ENCODE data around the gene ARHGAP31. TPM values are rescaled to one million over a fixed set of nuclear protein-coding genes. Genes with fewer than 3 reads are reported as not detected.
A peak's percentile ranks its signal among the peaks of the same experiment; 100 is the strongest.

The ARHGAP31 gene, protein sequence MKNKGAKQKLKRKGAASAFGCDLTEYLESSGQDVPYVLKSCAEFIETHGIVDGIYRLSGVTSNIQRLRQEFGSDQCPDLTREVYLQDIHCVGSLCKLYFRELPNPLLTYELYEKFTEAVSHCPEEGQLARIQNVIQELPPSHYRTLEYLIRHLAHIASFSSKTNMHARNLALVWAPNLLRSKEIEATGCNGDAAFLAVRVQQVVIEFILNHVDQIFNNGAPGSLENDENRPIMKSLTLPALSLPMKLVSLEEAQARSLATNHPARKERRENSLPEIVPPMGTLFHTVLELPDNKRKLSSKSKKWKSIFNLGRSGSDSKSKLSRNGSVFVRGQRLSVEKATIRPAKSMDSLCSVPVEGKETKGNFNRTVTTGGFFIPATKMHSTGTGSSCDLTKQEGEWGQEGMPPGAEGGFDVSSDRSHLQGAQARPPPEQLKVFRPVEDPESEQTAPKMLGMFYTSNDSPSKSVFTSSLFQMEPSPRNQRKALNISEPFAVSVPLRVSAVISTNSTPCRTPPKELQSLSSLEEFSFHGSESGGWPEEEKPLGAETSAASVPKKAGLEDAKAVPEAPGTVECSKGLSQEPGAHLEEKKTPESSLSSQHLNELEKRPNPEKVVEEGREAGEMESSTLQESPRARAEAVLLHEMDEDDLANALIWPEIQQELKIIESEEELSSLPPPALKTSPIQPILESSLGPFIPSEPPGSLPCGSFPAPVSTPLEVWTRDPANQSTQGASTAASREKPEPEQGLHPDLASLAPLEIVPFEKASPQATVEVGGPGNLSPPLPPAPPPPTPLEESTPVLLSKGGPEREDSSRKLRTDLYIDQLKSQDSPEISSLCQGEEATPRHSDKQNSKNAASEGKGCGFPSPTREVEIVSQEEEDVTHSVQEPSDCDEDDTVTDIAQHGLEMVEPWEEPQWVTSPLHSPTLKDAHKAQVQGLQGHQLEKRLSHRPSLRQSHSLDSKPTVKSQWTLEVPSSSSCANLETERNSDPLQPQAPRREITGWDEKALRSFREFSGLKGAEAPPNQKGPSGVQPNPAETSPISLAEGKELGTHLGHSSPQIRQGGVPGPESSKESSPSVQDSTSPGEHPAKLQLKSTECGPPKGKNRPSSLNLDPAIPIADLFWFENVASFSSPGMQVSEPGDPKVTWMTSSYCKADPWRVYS (N-terminal part only)
- 10 to 100 TPM; 19.8 to 28.7 (median 22.6) TPM for total RNA-seq

DNA sequence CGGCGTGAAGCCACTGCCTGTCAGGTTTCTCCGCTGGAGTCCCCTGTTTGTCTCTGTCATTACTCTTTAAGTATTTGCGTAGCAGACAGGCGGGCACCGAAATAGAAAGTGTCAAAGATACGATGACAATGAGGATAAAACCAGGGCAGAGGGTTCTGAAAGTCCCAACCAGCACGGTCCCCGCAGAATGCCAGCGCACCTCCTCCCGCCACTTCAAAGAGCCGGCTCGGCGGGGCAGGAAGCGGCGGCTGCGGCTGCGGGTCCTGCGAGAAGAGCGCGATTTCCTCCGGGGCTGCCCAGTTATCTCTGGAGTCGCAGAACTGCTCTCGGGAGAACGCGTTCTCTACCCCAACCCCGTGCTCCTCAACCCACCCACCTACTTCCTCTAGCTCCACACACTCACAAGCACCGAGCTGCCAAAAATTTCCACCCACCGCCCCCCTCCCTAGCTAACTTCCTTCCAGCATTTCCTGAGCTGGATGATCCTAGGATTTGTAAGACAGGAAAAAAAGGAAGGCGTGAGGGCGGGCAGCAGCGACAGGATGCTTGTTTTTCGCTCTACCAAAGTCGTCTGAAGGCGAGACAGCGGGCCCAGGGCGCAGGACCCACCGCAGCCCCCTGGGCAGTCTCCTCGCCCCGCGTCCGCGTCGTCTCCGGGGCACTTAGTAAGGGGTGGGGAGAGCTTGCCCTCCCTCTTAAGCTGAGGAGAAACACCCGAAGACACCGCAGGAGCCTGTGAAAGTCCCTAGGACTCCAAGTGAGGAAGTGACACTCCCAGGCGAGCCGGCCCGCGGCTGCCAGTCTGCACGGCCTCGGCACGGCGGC, at the start of gene ARHGAP31:
Gene ARHGAP31 (plus strand): TSS at position 513 of the 825 bp plus-strand sequence. CDS start 522 bp downstream, outside the sequence.
- WGBS, 2 donors (ENCODE audit: low coverage in 1 of 2) = 0 to 1% methylated on average over 27 to 36 of the region's 55 CpGs
- Histone ChIP-seq H3K4me3 (peak within 1 kb of the TSS; percentile 55 to 90), H3K36me3 (peaks cover 0 to 14% of the 10 kb centered on the region in 2 donors), H3K9me3 (no peaks in the 10 kb centered on the region), H3K27me3 (no peaks in the 10 kb centered on the region), H3K27ac (peak within 1 kb of the TSS; percentile 61 to 96 (median 91)), H3K4me1 (peaks cover 0 to 53% (median 13%) of the 10 kb centered on the region in 3 donors)
- TF ChIP-seq, protein P1, sequence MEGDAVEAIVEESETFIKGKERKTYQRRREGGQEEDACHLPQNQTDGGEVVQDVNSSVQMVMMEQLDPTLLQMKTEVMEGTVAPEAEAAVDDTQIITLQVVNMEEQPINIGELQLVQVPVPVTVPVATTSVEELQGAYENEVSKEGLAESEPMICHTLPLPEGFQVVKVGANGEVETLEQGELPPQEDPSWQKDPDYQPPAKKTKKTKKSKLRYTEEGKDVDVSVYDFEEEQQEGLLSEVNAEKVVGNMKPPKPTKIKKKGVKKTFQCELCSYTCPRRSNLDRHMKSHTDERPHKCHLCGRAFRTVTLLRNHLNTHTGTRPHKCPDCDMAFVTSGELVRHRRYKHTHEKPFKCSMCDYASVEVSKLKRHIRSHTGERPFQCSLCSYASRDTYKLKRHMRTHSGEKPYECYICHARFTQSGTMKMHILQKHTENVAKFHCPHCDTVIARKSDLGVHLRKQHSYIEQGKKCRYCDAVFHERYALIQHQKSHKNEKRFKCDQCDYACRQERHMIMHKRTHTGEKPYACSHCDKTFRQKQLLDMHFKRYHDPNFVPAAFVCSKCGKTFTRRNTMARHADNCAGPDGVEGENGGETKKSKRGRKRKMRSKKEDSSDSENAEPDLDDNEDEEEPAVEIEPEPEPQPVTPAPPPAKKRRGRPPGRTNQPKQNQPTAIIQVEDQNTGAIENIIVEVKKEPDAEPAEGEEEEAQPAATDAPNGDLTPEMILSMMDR (IDR thresholded peaks at IDR 0.05) = no peak
- TF ChIP-seq POLR2AphosphoS5 (IDR thresholded peaks at IDR 0.05) (peak; percentile 39), EP300 (IDR thresholded peaks at IDR 0.05) (no peak), POLR2A (IDR thresholded peaks at IDR 0.05) (peak in 1 of 2 donors; percentile 34)
- ATAC-seq = peak; percentile 82

DNA sequence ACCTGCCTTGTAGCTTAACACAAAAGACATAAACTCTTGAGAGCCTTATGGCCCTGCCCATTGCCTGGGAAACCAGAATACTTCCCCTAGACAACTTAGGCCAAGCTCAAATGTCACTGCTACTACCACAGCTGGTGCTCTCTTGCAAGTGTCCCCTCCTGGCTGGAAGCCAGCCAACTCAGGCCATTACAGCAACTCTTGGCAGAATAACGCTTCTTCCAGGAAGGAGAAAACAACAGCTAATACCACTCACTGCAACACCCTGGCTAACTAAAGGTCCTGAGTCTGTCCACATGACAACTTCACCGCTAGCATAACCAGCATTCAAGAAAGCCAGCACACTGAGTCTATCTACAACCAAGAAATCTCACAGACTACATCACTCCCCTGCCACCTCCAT, 48.4 kb upstream of the ARHGAP31 start:
- no peak overlapping the region for H3K4me3 ChIP-seq
- H3K27me3 ChIP-seq = no peaks in the 10 kb centered on the region
- H3K4me1 ChIP-seq = peaks cover 0 to 12% (median 5%) of the 10 kb centered on the region in 3 donors
- H3K27ac ChIP-seq = no peak overlapping the region
- WGBS, 2 donors (ENCODE audit: low coverage in 1 of 2) = 60% methylated on average over 1 of the region's 2 CpGs; no CpG with 5 or more reads in 1 of the 2 donors
- ATAC-seq = no peak
- TF ChIP-seq EP300 (IDR thresholded peaks at IDR 0.05) (no peak), POLR2A (IDR thresholded peaks at IDR 0.05) (no peak), POLR2AphosphoS5 (IDR thresholded peaks at IDR 0.05) (no peak)
- TF ChIP-seq, protein P1 (IDR thresholded peaks at IDR 0.05) = no peak
- H3K9me3 ChIP-seq = peaks cover 0 to 11% (median 0%) of the 10 kb centered on the region in 3 donors
- H3K36me3 ChIP-seq = no peaks in the 10 kb centered on the region

DNA sequence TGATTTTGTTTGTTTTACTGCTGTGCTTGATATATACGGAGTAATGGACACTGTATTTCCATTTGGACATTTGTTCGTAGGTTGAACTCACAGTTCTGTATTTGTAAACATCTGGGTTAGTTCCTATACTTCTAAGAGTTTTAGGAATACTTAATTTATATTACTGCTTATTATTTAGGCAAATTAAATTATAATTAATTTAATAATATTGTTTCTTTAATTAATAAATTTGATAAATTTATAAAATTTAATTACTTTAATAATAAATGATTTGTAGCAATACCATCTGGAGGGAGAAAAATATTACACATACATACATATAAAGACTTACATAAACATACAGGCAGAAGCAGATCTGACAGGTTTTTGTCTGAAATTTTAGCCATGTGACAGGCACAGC, 39.0 kb upstream of the ARHGAP31 start:
- Histone ChIP-seq H3K36me3 (no peaks in the 10 kb centered on the region), H3K4me1 (no peaks in the 10 kb centered on the region), H3K4me3 (no peak overlapping the region), H3K9me3 (no peaks in the 10 kb centered on the region), H3K27me3 (no peaks in the 10 kb centered on the region), H3K27ac (no peak overlapping the region)
- 83 to 97% methylated on average over 2 of the region's 2 CpGs for WGBS, 2 donors (ENCODE audit: low coverage in 1 of 2)
- ATAC-seq = no peak
- no peak for TF ChIP-seq EP300 (IDR thresholded peaks at IDR 0.05)
- no peak for TF ChIP-seq POLR2AphosphoS5 (IDR thresholded peaks at IDR 0.05)
- TF ChIP-seq, protein P1 (IDR thresholded peaks at IDR 0.05) = no peak
- no peak for TF ChIP-seq POLR2A (IDR thresholded peaks at IDR 0.05)

DNA sequence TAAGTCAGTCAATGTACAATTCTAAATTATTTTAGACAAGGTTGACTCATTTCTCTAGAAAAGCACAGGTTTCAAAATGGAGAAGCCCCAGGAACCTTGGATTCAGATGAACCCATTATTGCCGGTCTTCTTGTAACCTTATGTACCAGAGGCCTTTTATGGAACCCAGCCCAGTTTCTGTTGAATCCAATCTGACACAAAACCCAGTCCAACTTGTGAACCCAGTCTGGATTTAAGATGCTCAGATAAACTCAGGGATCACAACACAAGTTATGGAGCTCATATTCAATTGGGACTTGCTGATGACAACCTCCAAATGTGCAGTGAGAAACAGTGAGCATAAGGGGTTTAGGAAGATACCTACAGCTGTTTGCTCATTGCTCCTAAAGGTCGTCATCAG, 37.1 kb upstream of the ARHGAP31 start:
- no peaks in the 10 kb centered on the region for H3K9me3 ChIP-seq
- no peak for ATAC-seq
- no peak overlapping the region for H3K4me3 ChIP-seq
- TF ChIP-seq POLR2A (IDR thresholded peaks at IDR 0.05) (no peak), EP300 (IDR thresholded peaks at IDR 0.05) (no peak), POLR2AphosphoS5 (IDR thresholded peaks at IDR 0.05) (no peak)
- TF ChIP-seq, protein P1 (IDR thresholded peaks at IDR 0.05) = no peak
- H3K27me3 ChIP-seq = no peaks in the 10 kb centered on the region
- H3K27ac ChIP-seq = no peak overlapping the region
- H3K4me1 ChIP-seq = no peaks in the 10 kb centered on the region
- 75 to 88% methylated on average over 1 of the region's 2 CpGs for WGBS, 2 donors (ENCODE audit: low coverage in 1 of 2)
- no peaks in the 10 kb centered on the region for H3K36me3 ChIP-seq

Measured in gastroesophageal sphincter (tissue), 4 donors.